ENCODE data around the gene BORCS8.

GRCh38 chr19:19142347-19142746 lies 49.6 kb downstream of the BORCS8 start:
- TF ChIP-seq CTCF (IDR thresholded peaks at IDR 0.05; ENCODE audit: extremely low read depth in 1 of 2, insufficient read depth in 1 of 2, low read depth in 1 of 2, low read length in 2 of 2) (no peak), POLR2AphosphoS5 (IDR thresholded peaks at IDR 0.05; ENCODE audit: insufficient read depth, low read depth, low read length) (no peak), FOS (IDR thresholded peaks at IDR 0.05; ENCODE audit: borderline replicate concordance, insufficient read depth, low read length) (no peak), POLR2A (IDR thresholded peaks at IDR 0.05; ENCODE audit: low read depth, low read length) (no peak), EZH2 (IDR thresholded peaks at IDR 0.05; ENCODE audit: borderline replicate concordance, low read depth, low read length, severe bottlenecking) (no peak), MAX (IDR thresholded peaks at IDR 0.05; ENCODE audit: insufficient read depth, insufficient read length) (no peak)
